PC-9 (cell line): ENCODE measurements around the gene CSNK2A1.

Source experiments
- CTCF ChIP-seq: fragments of 200-600 bp; sonication (generic); conservative IDR thresholded peaks from 2 replicates; pipeline ENCODE4 v1.6.1; 2017; ENCODE audit warnings: mixed run types, antibody characterized with exemption, mild to moderate bottlenecking, moderate library complexity
- EZH2 ChIP-seq: fragments of 200-600 bp; sonication (generic); IDR thresholded peaks from 2 replicates; pipeline ENCODE4 v1.8.0; 2017; ENCODE audit warnings: antibody characterized with exemption, low read depth

GRCh38 chr20:576156-576555 is 32.6 kb upstream of the CSNK2A1 start:
- no peak for TF ChIP-seq CTCF
- TF ChIP-seq EZH2, result no peak
